Common myeloid progenitor, CD34-positive (primary cell): ENCODE data around the gene DCAF15.

ENCODE experiments used
- CTCF ChIA-PET: fragments of 350-600 bp; sonication (Branson Sonifier 250); formaldehyde crosslinking; loops from one replicate; lab custom pipeline; 2021; ENCODE audit warnings: antibody characterized with exemption; lab: Charles Lee
- POLR2A ChIA-PET: fragments of 350-600 bp; sonication (Branson Sonifier 250); formaldehyde crosslinking; loops from one replicate; lab custom pipeline; 2021; ENCODE audit warnings: antibody characterized with exemption; lab: Charles Lee
- DNase-seq, 3 donors: peaks; one replicate each; pipeline versions ENCODE4 v3.0.0 to v3.0.0-alpha.2; 2013
- H3K27ac ChIP-seq, 2 experiments: 1 replicate in 1 of 2; 2 replicates in 1 of 2; pipeline ENCODE4 v1.7.0; 2013; ENCODE audit warnings: inconsistent platforms in 2 of 2, low read length in 2 of 2, mild to moderate bottlenecking in 2 of 2, low read depth in 1 of 2, moderate library complexity in 1 of 2; ENCODE audit not compliant: severe bottlenecking in 2 of 2, insufficient read depth in 1 of 2, poor library complexity in 1 of 2
- H3K27me3 ChIP-seq, 5 experiments: replicated peaks in 2 of 5; 1 replicate in 3 of 5; 2 replicates in 2 of 5; pipeline versions ENCODE4 v1.6.1 to v1.7.0; 2013; ENCODE audit warnings: low read length in 4 of 5, mild to moderate bottlenecking in 2 of 5, moderate library complexity in 2 of 5, inconsistent platforms in 1 of 5; ENCODE audit not compliant: insufficient read depth in 5 of 5, control insufficient read depth in 4 of 5
- H3K36me3 ChIP-seq, 4 experiments: 1 replicate in 2 of 4; 2 replicates in 2 of 4; pipeline versions ENCODE4 v1.6.1 to v1.7.0; 2013; ENCODE audit warnings: low read length in 3 of 4, control low read depth in 1 of 4, mild to moderate bottlenecking in 1 of 4; ENCODE audit not compliant: control insufficient read depth in 4 of 4, insufficient read depth in 4 of 4
- H3K4me1 ChIP-seq, 4 experiments: 1 replicate in 3 of 4; 2 replicates in 1 of 4; pipeline versions ENCODE4 v1.6.1 to v1.7.1; 2013; ENCODE audit warnings: low read length in 3 of 4, mild to moderate bottlenecking in 3 of 4, control low read depth in 1 of 4, inconsistent platforms in 1 of 4, moderate library complexity in 1 of 4; ENCODE audit not compliant: control insufficient read depth in 4 of 4, insufficient read depth in 4 of 4; ENCODE audit errors: control extremely low read depth in 1 of 4
- H3K4me3 ChIP-seq, 7 experiments: 1 replicate in 4 of 7; 2 replicates in 3 of 7; pipeline versions ENCODE4 v1.5.1 to v1.7.0; 2013; ENCODE audit warnings: mild to moderate bottlenecking in 7 of 7, low read length in 6 of 7, moderate library complexity in 6 of 7, inconsistent platforms in 2 of 7, low read depth in 2 of 7, control low read depth in 1 of 7; ENCODE audit not compliant: insufficient read depth in 4 of 7, control insufficient read depth in 1 of 7; ENCODE audit errors: extremely low read depth in 1 of 7
- H3K9me3 ChIP-seq, 5 experiments: 1 replicate in 4 of 5; 2 replicates in 1 of 5; pipeline versions ENCODE4 v1.6.1 to v1.7.1; 2013; ENCODE audit warnings: low read length in 4 of 5, mild to moderate bottlenecking in 2 of 5, inconsistent platforms in 1 of 5, low read depth in 1 of 5, moderate library complexity in 1 of 5; ENCODE audit not compliant: control insufficient read depth in 4 of 5, insufficient read depth in 2 of 5; ENCODE audit errors: control extremely low read depth in 1 of 5
- WGBS: methylation state at CpG from one replicate; pipeline ENCODE4 v1.1.5; 2013; ENCODE audit not compliant: insufficient coverage; 5-methylcytosine and 5-hydroxymethylcytosine counted together

The DCAF15 gene

GRCh38 chr19:13995878-13996765 lies 43.8 kb downstream of the DCAF15 start:
- peaks cover 5 to 37% (median 24%) of the 10 kb centered on the region in 4 experiments for H3K36me3 ChIP-seq
- WGBS: 100% methylated on average over 6 of the region's 14 CpGs
- H3K27ac ChIP-seq: no peak overlapping the region
- POLR2A ChIA-PET: no interaction called here
- H3K4me3 ChIP-seq: no peak overlapping the region
- CTCF ChIA-PET: interaction anchor here (1.0 kb wide), 2 partner anchors 11 to 36 kb away, joined by 3 read pairs; no protein-coding TSS in a partner anchor
- no peaks in the 10 kb centered on the region for H3K27me3 ChIP-seq
- H3K9me3 ChIP-seq: peaks cover 0 to 10% (median 6%) of the 10 kb centered on the region in 5 experiments
- H3K4me1 ChIP-seq: peaks cover 0 to 8% (median 5%) of the 10 kb centered on the region in 4 experiments
- DNase-seq: no peak

GRCh38 chr19:13996928-13997630 lies 44.8 kb downstream of the DCAF15 start:
- ChIA-PET POLR2A (no interaction called here), CTCF (interaction anchor here (1.0 to 2.2 kb wide), 2 partner anchors 8 to 10 kb away, joined by 3 to 11 read pairs; no protein-coding TSS in a partner anchor)
- DNase-seq: no peak
- no peak overlapping the region for H3K4me3 ChIP-seq
- WGBS: 92% methylated on average over 18 of the region's 22 CpGs
- peaks cover 0 to 10% (median 6%) of the 10 kb centered on the region in 5 experiments for H3K9me3 ChIP-seq
- no peaks in the 10 kb centered on the region for H3K27me3 ChIP-seq
- H3K27ac ChIP-seq: no peak overlapping the region
- H3K4me1 ChIP-seq: peaks cover 0 to 16% (median 14%) of the 10 kb centered on the region in 4 experiments
- peaks cover 5 to 30% (median 18%) of the 10 kb centered on the region in 4 experiments for H3K36me3 ChIP-seq

- 100% methylated on average over 5 of the region's 6 CpGs for WGBS
- H3K36me3 ChIP-seq: peaks cover 5 to 25% (median 14%) of the 10 kb centered on the region in 4 experiments
- H3K27me3 ChIP-seq: no peaks in the 10 kb centered on the region
- ChIA-PET CTCF (interaction anchor here (2.2 kb wide), 1 partner anchor 9 kb away, joined by 11 read pairs; no protein-coding TSS in a partner anchor), POLR2A (no interaction called here)
- peaks cover 1 to 20% (median 19%) of the 10 kb centered on the region in 4 experiments for H3K4me1 ChIP-seq
- no peak overlapping the region for H3K27ac ChIP-seq
- peaks cover 0 to 10% (median 6%) of the 10 kb centered on the region in 5 experiments for H3K9me3 ChIP-seq
- H3K4me3 ChIP-seq: no peak overlapping the region
- DNase-seq: no peak
Observed at GRCh38 chr19:13997631-13997962, 45.3 kb downstream of the DCAF15 start.

GRCh38 chr19:13998426-13998825 lies 46.1 kb downstream of the DCAF15 start:
- peaks cover 5 to 25% (median 11%) of the 10 kb centered on the region in 4 experiments for H3K36me3 ChIP-seq
- no peaks in the 10 kb centered on the region for H3K27me3 ChIP-seq
- H3K4me1 ChIP-seq: peaks cover 6 to 28% (median 27%) of the 10 kb centered on the region in 4 experiments
- 100% methylated on average over 1 of the region's 1 CpG for WGBS
- peaks cover 0 to 10% (median 6%) of the 10 kb centered on the region in 5 experiments for H3K9me3 ChIP-seq
- POLR2A ChIA-PET: no interaction called here
- H3K4me3 ChIP-seq: no peak overlapping the region
- CTCF ChIA-PET: interaction anchor here (0.6 to 2.8 kb wide), 5 partner anchors 10 to 45 kb away, joined by 3 to 11 read pairs (median 8); no protein-coding TSS in a partner anchor
- H3K27ac ChIP-seq: no peak overlapping the region
- DNase-seq: no peak

DNA sequence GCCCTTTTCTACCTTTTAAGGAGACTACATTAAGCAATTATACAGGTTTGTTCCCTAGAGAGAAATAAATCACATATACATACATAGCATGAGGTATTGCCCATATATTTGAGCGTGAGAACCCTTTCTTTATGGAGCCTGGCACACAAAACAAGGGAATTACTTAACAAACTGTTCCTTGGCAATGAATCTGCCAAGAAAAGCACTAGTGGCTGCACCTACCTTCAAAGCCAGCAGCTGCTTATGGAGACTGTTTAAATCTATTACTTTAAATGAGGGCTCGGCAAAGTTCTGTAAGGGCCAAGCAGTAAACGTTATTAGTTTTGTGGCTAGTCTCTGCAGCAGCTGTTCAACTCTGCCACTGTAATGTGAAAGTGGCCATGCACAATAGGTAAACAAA lies 46.8 kb downstream of the DCAF15 start:
- Histone ChIP-seq H3K27me3 (no peaks in the 10 kb centered on the region), H3K4me3 (no peak overlapping the region), H3K36me3 (peaks cover 5 to 25% (median 10%) of the 10 kb centered on the region in 4 experiments), H3K27ac (no peak overlapping the region), H3K4me1 (peaks cover 8 to 34% (median 32%) of the 10 kb centered on the region in 4 experiments), H3K9me3 (peaks cover 0 to 10% (median 6%) of the 10 kb centered on the region in 5 experiments)
- no peak for DNase-seq
- ChIA-PET CTCF (interaction anchor here (1.1 to 2.8 kb wide), 4 partner anchors 10 to 45 kb away, joined by 4 to 11 read pairs (median 9); no protein-coding TSS in a partner anchor), POLR2A (no interaction called here)
- 100% methylated on average over 2 of the region's 3 CpGs for WGBS

GRCh38 chr19:14000691-14001375 lies 48.5 kb downstream of the DCAF15 start:
- POLR2A ChIA-PET: interaction anchor here (0.5 to 1.2 kb wide), 2 partner anchors 22 to 41 kb away, joined by 3 read pairs; no protein-coding TSS in a partner anchor
- DNase-seq: no peak
- Histone ChIP-seq H3K4me1 (peaks cover 15 to 49% (median 46%) of the 10 kb centered on the region in 4 experiments), H3K4me3 (no peak overlapping the region), H3K9me3 (peaks cover 0 to 10% (median 6%) of the 10 kb centered on the region in 5 experiments), H3K36me3 (peaks cover 5 to 24% (median 6%) of the 10 kb centered on the region in 4 experiments), H3K27ac (peak overlapping the region in 1 of 2 experiments; percentile 58), H3K27me3 (no peaks in the 10 kb centered on the region)
- CTCF ChIA-PET: interaction anchor here (0.8 to 2.8 kb wide), 5 partner anchors 9 to 47 kb away, joined by 3 to 10 read pairs (median 5); partner anchors contain the start of gene RLN3
- 91% methylated on average over 12 of the region's 13 CpGs for WGBS
